NCI-H187 (cell line): Measurements from ENCODE around the gene VTN.

Experiments used
- DNase-seq, 2 experiments: peaks; one replicate each; lab custom pipeline; 2025; lab: John Stamatoyannopoulos, UW

VTN gene

DNA sequence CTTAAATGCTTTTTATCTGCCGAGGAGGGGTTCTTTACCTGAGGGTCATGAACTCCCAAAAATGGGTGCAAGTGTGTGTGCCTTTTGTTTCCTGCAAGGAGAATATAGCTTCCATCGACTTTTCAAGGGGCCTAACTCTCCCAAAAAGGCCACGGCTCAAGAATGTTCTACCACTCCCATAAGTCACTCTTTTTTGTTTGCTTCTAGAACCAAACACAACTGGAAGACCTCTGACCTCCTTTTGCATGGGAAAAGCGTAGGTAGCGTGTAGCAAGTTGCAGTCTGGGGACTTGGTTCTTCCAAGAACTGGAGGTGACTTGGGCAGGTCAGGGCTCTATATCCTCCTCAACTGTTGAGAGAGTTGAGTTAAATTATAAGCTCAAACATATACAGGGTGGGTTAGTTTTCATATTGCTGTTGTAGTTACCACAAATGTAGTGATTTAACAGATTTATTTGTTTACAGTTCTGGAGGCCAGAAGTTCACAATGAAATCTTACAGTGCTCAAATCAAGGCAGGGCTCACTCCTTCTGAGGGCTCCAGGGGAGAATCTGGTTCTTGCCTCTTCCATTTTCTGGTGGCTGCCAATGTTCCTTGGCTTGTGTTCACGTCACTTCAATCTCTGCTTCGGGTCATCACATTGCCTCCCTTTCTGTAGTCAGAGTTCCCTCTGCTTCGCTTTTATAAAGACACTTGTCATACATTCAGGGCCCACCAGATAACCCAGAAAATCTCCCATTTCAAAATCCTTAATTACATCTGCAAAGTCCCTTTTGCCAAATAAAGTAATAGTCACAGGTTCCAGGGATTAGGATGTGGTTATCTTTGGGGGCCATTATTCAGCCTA is 49.7 kb downstream of the VTN start:
- DNase-seq: no peak

DNA sequence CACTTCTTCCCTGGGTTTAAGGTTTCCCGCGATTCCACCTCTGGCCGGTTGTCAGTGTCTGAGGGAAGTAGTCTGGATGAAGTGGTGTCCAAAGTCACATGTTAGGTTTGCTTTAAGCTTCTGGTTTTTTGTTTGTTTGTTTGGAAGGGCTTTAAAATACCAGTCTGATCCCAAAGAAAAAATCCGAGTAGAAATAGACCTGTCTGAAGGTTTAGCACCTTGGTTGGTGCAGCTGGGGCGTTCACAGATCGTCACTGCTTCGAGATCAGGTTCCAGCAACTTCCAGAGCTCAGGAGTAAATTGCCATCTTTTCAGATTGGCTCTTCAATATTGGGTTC is 50.5 kb downstream of the VTN start:
- no peak for DNase-seq

DNA sequence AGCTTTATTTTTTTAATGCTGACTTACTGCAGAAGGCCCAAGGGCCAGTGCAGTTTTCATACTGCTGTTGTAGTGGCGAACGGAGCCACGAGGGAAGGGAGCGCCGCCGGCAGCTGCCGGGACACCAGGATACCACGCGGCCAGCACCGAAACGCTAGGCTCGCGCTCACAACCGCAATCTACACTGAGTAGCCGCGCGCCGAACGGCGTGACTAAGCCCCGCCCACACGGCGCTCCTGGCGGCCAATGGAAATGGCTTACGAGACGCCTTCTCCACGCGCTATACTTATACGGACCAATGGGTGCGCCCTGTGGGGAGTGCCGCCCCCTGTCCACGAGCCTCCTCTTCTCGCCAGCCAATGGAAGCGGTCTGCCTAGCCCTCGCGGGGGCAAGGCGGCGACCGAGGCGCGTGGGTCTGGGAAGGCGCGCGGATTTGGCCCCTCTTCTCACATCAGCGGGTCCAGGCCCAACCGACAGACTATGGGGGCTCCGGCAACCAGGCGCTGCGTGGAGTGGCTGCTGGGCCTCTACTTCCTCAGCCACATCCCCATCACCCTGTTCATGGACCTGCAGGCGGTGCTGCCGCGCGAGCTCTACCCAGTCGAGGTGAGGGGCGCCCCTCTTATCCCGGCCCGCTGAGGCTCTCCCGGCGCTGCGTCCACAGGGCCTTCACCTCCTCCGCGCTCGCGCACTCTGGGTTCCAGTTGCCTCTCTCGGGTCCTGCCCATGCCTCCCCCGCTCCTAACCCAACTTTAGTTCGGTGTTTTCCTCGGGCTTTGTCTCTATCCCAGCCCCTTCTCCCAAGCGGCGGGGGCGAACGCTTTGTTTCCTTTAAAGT is 51.1 kb downstream of the VTN start, which contains the start of gene TMEM97:
Gene TMEM97, plus strand, starts transcription at position 442 of the 839 bp plus-strand sequence. Its CDS starts 40 bp downstream, at position 482.
- DNase-seq: peak; percentile 84 to 95

DNA sequence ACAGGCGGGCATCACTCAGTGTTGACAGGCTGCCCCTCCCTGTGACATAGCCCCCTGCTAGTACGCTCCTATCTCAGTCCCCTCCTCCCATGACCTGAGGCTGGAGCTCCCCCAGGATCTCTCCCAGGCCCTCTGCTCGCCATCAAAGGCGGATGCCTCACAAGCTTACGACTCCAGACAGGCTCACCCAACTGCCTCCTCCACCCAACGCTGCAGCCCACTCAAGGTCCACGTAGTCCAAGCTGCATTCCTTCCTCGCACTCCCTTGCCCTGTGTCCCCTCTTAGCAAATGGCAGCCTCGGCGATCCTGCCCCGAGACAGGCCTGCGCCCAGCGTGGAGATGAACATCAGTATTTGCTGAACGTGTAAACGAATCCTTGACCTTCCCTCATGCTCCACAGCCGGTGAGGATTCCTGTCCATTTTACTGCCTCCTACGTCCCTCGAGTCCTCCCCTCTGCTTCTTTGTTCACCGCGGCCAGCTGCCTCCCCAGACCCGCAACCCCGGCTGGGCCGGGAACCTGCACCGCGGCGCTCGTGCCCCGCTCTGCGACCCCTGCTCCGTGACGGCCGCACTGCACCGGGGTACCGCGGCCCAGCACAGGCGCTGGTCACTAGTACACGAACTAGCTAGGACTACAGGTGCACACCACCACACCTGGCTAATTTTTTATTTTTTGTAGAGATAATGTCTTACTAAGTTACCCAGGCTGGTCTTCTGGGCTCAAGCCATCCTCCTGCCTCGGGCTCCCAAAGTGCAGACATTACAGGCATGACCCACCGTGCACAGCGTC is 51.9 kb downstream of the VTN start:
- DNase-seq: no peak
